ENCODE results near the gene PPP2R2B.
"Not testable (repeated sequence)": the region's sequence is repeated elsewhere in the genome, so short reads cannot be mapped to it uniquely, and the experiment has no call there.

PPP2R2B gene

GRCh38 chr5:146744068-146744745, 134.3 kb downstream of the PPP2R2B start:
- Mint-ChIP-seq H3K9me3 (peaks cover 9% of the 10 kb centered on the region), H3K4me1 (ENCODE audit: low read depth) (no peaks in the 10 kb centered on the region), H3K4me3 (no peak overlapping the region), H3K27ac (no peak overlapping the region), H3K27me3 (ENCODE audit: low read depth) (peaks cover 4% of the 10 kb centered on the region), H3K36me3 (ENCODE audit: low read depth) (no peaks in the 10 kb centered on the region)

GRCh38 chr5:146734936-146735577, 143.5 kb downstream of the PPP2R2B start:
- Mint-ChIP-seq H3K4me3 (no peak overlapping the region), H3K9me3 (peaks cover 6% of the 10 kb centered on the region), H3K27ac (no peak overlapping the region), H3K36me3 (ENCODE audit: low read depth) (no peaks in the 10 kb centered on the region), H3K4me1 (ENCODE audit: low read depth) (no peaks in the 10 kb centered on the region), H3K27me3 (ENCODE audit: low read depth) (no peaks in the 10 kb centered on the region)

GRCh38 chr5:146732962-146733361, 145.6 kb downstream of the PPP2R2B start:
- Mint-ChIP-seq H3K36me3 (ENCODE audit: low read depth) (peaks cover 5% of the 10 kb centered on the region), H3K27ac (no peak overlapping the region), H3K4me3 (no peak overlapping the region), H3K9me3 (peaks cover 15% of the 10 kb centered on the region), H3K27me3 (ENCODE audit: low read depth) (no peaks in the 10 kb centered on the region), H3K4me1 (ENCODE audit: low read depth) (no peaks in the 10 kb centered on the region)

- Mint-ChIP-seq H3K4me3 (no peak overlapping the region), H3K27me3 (ENCODE audit: low read depth) (no peaks in the 10 kb centered on the region), H3K9me3 (peaks cover 19% of the 10 kb centered on the region), H3K36me3 (ENCODE audit: low read depth) (peaks cover 5% of the 10 kb centered on the region), H3K4me1 (ENCODE audit: low read depth) (no peaks in the 10 kb centered on the region), H3K27ac (no peak overlapping the region)
These were observed 146.5 kb downstream of the PPP2R2B start for GRCh38 chr5:146731909-146732659.

- not testable (repeated sequence) for H3K36me3 Mint-ChIP-seq (ENCODE audit: low read depth); H3K27ac Mint-ChIP-seq; H3K4me3 Mint-ChIP-seq; H3K27me3 Mint-ChIP-seq (ENCODE audit: low read depth); H3K4me1 Mint-ChIP-seq (ENCODE audit: low read depth)
- peaks cover 14% of the 10 kb centered on the region for H3K9me3 Mint-ChIP-seq
These were observed 149.8 kb downstream of the PPP2R2B start for GRCh38 chr5:146728746-146729145.

GRCh38 chr5:146726891-146727290, 151.7 kb downstream of the PPP2R2B start:
- H3K9me3 Mint-ChIP-seq, result peaks cover 14% of the 10 kb centered on the region
- H3K4me3 Mint-ChIP-seq, result no peak overlapping the region
- H3K36me3 Mint-ChIP-seq (ENCODE audit: low read depth), result peaks cover 5% of the 10 kb centered on the region
- H3K4me1 Mint-ChIP-seq (ENCODE audit: low read depth), result no peaks in the 10 kb centered on the region
- H3K27me3 Mint-ChIP-seq (ENCODE audit: low read depth), result no peaks in the 10 kb centered on the region
- H3K27ac Mint-ChIP-seq, result no peak overlapping the region

- H3K4me1 Mint-ChIP-seq (ENCODE audit: low read depth), result no peaks in the 10 kb centered on the region
- H3K27me3 Mint-ChIP-seq (ENCODE audit: low read depth), result no peaks in the 10 kb centered on the region
- peaks cover 14% of the 10 kb centered on the region for H3K9me3 Mint-ChIP-seq
- H3K27ac Mint-ChIP-seq, result no peak overlapping the region
- H3K36me3 Mint-ChIP-seq (ENCODE audit: low read depth), result peaks cover 5% of the 10 kb centered on the region
- no peak overlapping the region for H3K4me3 Mint-ChIP-seq
These were observed 152.5 kb downstream of the PPP2R2B start for GRCh38 chr5:146726020-146726419.

GRCh38 chr5:146725025-146725424, 153.5 kb downstream of the PPP2R2B start:
- H3K36me3 Mint-ChIP-seq (ENCODE audit: low read depth), result peaks cover 5% of the 10 kb centered on the region
- H3K27me3 Mint-ChIP-seq (ENCODE audit: low read depth), result no peaks in the 10 kb centered on the region
- H3K27ac Mint-ChIP-seq, result no peak overlapping the region
- H3K9me3 Mint-ChIP-seq, result peaks cover 14% of the 10 kb centered on the region
- no peak overlapping the region for H3K4me3 Mint-ChIP-seq
- no peaks in the 10 kb centered on the region for H3K4me1 Mint-ChIP-seq (ENCODE audit: low read depth)

GRCh38 chr5:146722361-146722779, 156.2 kb downstream of the PPP2R2B start:
- no peaks in the 10 kb centered on the region for H3K27me3 Mint-ChIP-seq (ENCODE audit: low read depth)
- no peaks in the 10 kb centered on the region for H3K9me3 Mint-ChIP-seq
- no peaks in the 10 kb centered on the region for H3K4me1 Mint-ChIP-seq (ENCODE audit: low read depth)
- no peaks in the 10 kb centered on the region for H3K36me3 Mint-ChIP-seq (ENCODE audit: low read depth)
- H3K4me3 Mint-ChIP-seq, result no peak overlapping the region
- no peak overlapping the region for H3K27ac Mint-ChIP-seq

GRCh38 chr5:146721073-146721815, 157.3 kb downstream of the PPP2R2B start:
- H3K4me3 Mint-ChIP-seq, result no peak overlapping the region
- H3K36me3 Mint-ChIP-seq (ENCODE audit: low read depth), result no peaks in the 10 kb centered on the region
- no peaks in the 10 kb centered on the region for H3K27me3 Mint-ChIP-seq (ENCODE audit: low read depth)
- no peaks in the 10 kb centered on the region for H3K9me3 Mint-ChIP-seq
- no peaks in the 10 kb centered on the region for H3K4me1 Mint-ChIP-seq (ENCODE audit: low read depth)
- H3K27ac Mint-ChIP-seq, result no peak overlapping the region

- Mint-ChIP-seq H3K4me3 (no peak overlapping the region), H3K27me3 (ENCODE audit: low read depth) (no peaks in the 10 kb centered on the region), H3K36me3 (ENCODE audit: low read depth) (no peaks in the 10 kb centered on the region), H3K4me1 (ENCODE audit: low read depth) (no peaks in the 10 kb centered on the region), H3K9me3 (no peaks in the 10 kb centered on the region), H3K27ac (no peak overlapping the region)
These were observed 158.4 kb downstream of the PPP2R2B start for GRCh38 chr5:146720107-146720506.

- Mint-ChIP-seq H3K9me3 (no peaks in the 10 kb centered on the region), H3K36me3 (ENCODE audit: low read depth) (no peaks in the 10 kb centered on the region), H3K4me3 (no peak overlapping the region), H3K27me3 (ENCODE audit: low read depth) (no peaks in the 10 kb centered on the region), H3K27ac (no peak overlapping the region), H3K4me1 (ENCODE audit: low read depth) (no peaks in the 10 kb centered on the region)
These were observed 159.4 kb downstream of the PPP2R2B start for GRCh38 chr5:146719179-146719578.

- Mint-ChIP-seq H3K4me1 (ENCODE audit: low read depth) (no peaks in the 10 kb centered on the region), H3K27ac (no peak overlapping the region), H3K27me3 (ENCODE audit: low read depth) (no peaks in the 10 kb centered on the region), H3K4me3 (no peak overlapping the region), H3K9me3 (no peaks in the 10 kb centered on the region), H3K36me3 (ENCODE audit: low read depth) (no peaks in the 10 kb centered on the region)
These were observed 159.9 kb downstream of the PPP2R2B start for GRCh38 chr5:146718609-146719008.

- Mint-ChIP-seq H3K27ac (no peak overlapping the region), H3K27me3 (ENCODE audit: low read depth) (no peaks in the 10 kb centered on the region), H3K9me3 (no peaks in the 10 kb centered on the region)
These were observed 160.6 kb downstream of the PPP2R2B start for GRCh38 chr5:146717951-146718350.

More at GRCh38 chr5:146717951-146718350, 160.6 kb downstream of the PPP2R2B start:
- Mint-ChIP-seq H3K4me3 (no peak overlapping the region), H3K36me3 (ENCODE audit: low read depth) (no peaks in the 10 kb centered on the region), H3K4me1 (ENCODE audit: low read depth) (no peaks in the 10 kb centered on the region)
